Calu3 (cell line): ENCODE measurements around the gene NID2. TPM values are rescaled to one million over a fixed set of nuclear protein-coding genes. Genes with fewer than 3 reads are reported as not detected.

Source experiments
- BruUV-seq: library from RNA; stranded (reverse); fragments of 400-500 nt; replicated peaks from 2 replicates; lab custom pipeline; 2021; lab: Mats Ljungman, UMichigan
- CTCF ChIA-PET: fragments of 300-600 bp; sonication (Branson Sonifier 250); formaldehyde crosslinking; loops from one replicate; lab custom pipeline; 2022; ENCODE audit warnings: antibody characterized with exemption; lab: Charles Lee
- DNase-seq: peaks from one replicate; pipeline ENCODE4 v3.0.0; 2022
- H3K27ac Mint-ChIP-seq: one replicate; pipeline ENCODE4 v1.8.0; 2022; ENCODE audit warnings: mixed read lengths; ENCODE audit not compliant: unreplicated experiment
- H3K27me3 Mint-ChIP-seq: one replicate; pipeline ENCODE4 v1.8.0; 2022; ENCODE audit warnings: mixed read lengths; ENCODE audit not compliant: unreplicated experiment
- H3K36me3 Mint-ChIP-seq: one replicate; pipeline ENCODE4 v1.8.0; 2022; ENCODE audit warnings: mild to moderate bottlenecking, moderate library complexity, mixed read lengths; ENCODE audit not compliant: insufficient read depth, unreplicated experiment
- H3K4me1 Mint-ChIP-seq: one replicate; pipeline ENCODE4 v1.8.0; 2022; ENCODE audit warnings: mild to moderate bottlenecking, low read depth, mixed read lengths; ENCODE audit not compliant: unreplicated experiment
- H3K4me3 Mint-ChIP-seq: one replicate; pipeline ENCODE4 v1.8.0; 2022; ENCODE audit warnings: mild to moderate bottlenecking, low read depth, moderate library complexity, mixed read lengths; ENCODE audit not compliant: unreplicated experiment
- H3K9me3 Mint-ChIP-seq: one replicate; pipeline ENCODE4 v1.8.0; 2022; ENCODE audit warnings: low read depth, mixed read lengths; ENCODE audit not compliant: unreplicated experiment
- intact Hi-C: fragments of 100-400 bp; cut with micrococcal nuclease; formaldehyde crosslinking; loops from one replicate; pipeline ENCODE4 v1.10.0; 2022; ENCODE audit not compliant: unreplicated experiment
- total RNA-seq: library from RNA; stranded (reverse); gene quantifications from 2 replicates; pipeline ENCODE4 v1.2.3, GENCODE V29; 2022
- TF ChIP-seq, protein P1 (sequence below): fragments of 200-600 bp; IDR thresholded peaks from one replicate; pipeline ENCODE4 v1.8.0; 2022; ENCODE audit warnings: antibody characterized with exemption; ENCODE audit not compliant: unreplicated experiment

The NID2 gene
- total RNA-seq, 1 experiment from 2014 or later = not detected

DNA sequence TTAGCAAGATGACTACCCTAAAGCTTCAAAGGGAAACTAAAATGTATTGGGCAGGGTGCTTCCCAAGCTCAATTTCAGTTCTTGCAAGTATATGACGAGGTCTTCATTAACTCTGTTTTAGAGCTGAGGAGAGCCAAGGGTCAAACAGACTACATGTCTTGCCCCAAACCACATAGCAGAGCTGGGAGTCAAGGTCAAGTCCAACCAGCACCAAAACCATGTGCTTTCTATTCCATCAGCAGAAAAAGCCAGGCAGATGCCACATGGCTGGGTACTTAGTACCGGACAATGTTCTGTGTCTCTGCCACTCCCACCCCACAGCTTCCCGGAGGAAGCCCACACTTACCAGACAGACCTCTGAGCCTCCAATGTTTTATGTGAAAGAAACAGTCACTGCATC lies 17.6 kb downstream of the NID2 start:
- BruUV-seq = no TSS peak
- Mint-ChIP-seq H3K4me3 (no peak overlapping the region), H3K9me3 (no peaks in the 10 kb centered on the region), H3K27me3 (peaks cover 59% of the 10 kb centered on the region), H3K36me3 (no peaks in the 10 kb centered on the region), H3K27ac (no peak overlapping the region), H3K4me1 (peaks cover 7% of the 10 kb centered on the region)
- no peak for DNase-seq
- TF ChIP-seq, protein P1, sequence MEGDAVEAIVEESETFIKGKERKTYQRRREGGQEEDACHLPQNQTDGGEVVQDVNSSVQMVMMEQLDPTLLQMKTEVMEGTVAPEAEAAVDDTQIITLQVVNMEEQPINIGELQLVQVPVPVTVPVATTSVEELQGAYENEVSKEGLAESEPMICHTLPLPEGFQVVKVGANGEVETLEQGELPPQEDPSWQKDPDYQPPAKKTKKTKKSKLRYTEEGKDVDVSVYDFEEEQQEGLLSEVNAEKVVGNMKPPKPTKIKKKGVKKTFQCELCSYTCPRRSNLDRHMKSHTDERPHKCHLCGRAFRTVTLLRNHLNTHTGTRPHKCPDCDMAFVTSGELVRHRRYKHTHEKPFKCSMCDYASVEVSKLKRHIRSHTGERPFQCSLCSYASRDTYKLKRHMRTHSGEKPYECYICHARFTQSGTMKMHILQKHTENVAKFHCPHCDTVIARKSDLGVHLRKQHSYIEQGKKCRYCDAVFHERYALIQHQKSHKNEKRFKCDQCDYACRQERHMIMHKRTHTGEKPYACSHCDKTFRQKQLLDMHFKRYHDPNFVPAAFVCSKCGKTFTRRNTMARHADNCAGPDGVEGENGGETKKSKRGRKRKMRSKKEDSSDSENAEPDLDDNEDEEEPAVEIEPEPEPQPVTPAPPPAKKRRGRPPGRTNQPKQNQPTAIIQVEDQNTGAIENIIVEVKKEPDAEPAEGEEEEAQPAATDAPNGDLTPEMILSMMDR = no peak
- intact Hi-C loops = no loop called here
- CTCF ChIA-PET = no interaction called here

DNA sequence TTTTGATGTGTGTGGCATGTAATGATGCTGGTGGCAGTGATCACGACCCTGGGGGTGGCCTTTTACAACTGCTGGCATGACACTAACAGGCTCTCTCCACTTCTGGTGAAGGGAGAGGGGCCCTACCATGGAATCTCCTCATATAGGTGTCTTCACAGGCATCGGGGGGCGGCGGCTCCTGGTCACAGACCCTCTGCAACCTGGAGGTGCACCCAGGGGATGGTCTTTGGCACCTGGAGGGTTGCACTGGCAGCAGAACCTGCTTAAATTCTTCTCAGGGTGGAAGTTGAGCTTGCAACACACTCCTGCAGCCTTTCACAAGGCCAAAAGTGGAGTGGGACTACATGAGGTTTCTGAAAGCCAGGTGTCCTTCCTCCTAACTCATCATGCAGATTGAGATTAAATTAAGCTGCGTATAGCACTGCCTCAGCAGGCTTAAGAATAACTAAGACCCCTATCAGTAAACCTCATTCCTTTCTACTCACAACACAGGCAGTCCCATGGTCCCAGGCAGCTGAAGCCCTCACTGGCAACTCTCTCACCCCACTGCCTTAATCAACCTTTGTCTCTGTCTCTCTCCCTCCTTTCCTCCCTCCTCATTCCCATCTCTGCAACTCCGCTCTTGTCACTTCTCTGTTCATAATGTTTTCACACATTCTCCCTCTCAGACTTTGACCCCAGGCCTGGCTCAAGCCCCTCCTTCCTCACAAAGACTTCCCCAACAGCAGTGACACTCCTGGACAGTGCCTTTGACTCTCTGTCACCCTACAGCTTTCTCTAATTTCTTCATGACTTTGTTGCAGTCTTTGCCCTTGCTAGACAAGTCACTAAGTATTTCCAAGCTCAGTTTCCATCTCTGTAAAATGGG lies 18.9 kb downstream of the NID2 start:
- TF ChIP-seq, protein P1 = no peak
- Mint-ChIP-seq H3K4me3 (no peak overlapping the region), H3K27me3 (peaks cover 54% of the 10 kb centered on the region), H3K27ac (no peak overlapping the region), H3K9me3 (no peaks in the 10 kb centered on the region), H3K36me3 (no peaks in the 10 kb centered on the region), H3K4me1 (peaks cover 12% of the 10 kb centered on the region)
- CTCF ChIA-PET = no interaction called here
- DNase-seq = no peak
- no TSS peak for BruUV-seq
- intact Hi-C loops = no loop called here

DNA sequence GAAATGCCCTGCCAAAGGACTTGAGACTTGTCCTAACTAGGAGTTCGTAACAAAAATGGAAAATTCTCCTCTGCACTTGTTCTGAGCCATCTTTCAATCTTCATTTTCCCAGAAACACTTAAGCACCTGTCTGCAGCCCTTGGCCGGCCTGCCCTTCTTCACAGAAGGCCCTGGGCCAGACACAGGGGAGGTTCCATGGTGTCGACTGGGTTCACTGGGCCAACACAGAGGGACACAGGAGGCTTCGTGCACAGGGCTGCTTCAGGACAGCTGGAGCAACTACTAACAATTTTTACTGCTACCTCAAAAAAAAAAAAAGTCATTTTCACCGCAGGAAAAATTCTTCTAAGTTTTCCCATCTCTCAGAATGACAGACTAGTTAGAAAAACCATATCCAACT lies 19.6 kb downstream of the NID2 start:
- Mint-ChIP-seq H3K9me3 (no peaks in the 10 kb centered on the region), H3K27me3 (peaks cover 47% of the 10 kb centered on the region), H3K27ac (no peak overlapping the region), H3K4me3 (no peak overlapping the region), H3K36me3 (no peaks in the 10 kb centered on the region), H3K4me1 (peaks cover 15% of the 10 kb centered on the region)
- intact Hi-C loops = no loop called here
- TF ChIP-seq, protein P1 = no peak
- no peak for DNase-seq
- CTCF ChIA-PET = no interaction called here
- no TSS peak for BruUV-seq

DNA sequence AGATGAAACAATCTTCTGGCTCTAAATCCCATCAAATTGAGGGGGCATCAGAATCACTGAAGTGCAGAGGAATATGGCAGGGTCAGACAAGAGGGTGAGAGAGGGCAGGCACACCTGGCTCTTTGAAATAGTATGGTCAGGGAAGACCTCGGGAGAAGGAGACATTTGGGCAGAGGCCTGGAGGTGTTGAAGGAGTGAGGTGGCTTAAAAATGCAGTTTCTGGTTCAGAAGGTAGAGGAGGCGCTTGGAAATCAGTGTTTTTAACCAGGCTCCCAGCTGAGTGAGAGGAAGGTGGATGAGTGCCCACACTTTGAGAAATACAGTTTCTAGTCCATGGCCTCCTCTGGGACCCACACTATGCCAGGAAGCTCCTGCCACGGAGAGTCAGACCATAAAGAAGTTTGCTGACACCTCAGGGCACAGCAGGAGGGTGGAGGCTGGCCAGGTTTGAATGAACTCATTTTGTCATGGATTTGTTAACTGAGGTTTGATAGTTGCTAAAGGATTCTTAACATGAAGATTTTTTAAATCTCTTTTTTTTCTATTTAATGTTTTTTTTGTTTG lies 20.1 kb downstream of the NID2 start:
- BruUV-seq = no TSS peak
- Mint-ChIP-seq H3K4me3 (no peak overlapping the region), H3K27ac (no peak overlapping the region), H3K4me1 (peaks cover 20% of the 10 kb centered on the region), H3K36me3 (peaks cover 2% of the 10 kb centered on the region), H3K9me3 (no peaks in the 10 kb centered on the region), H3K27me3 (peaks cover 42% of the 10 kb centered on the region)
- CTCF ChIA-PET = no interaction called here
- TF ChIP-seq, protein P1 = no peak
- no peak for DNase-seq
- intact Hi-C loops = no loop called here
